H1 (cell line): ENCODE results near the gene WDFY3. TPM values are rescaled to one million over a fixed set of nuclear protein-coding genes. Genes with fewer than 3 reads are reported as not detected.

ENCODE experiments used
- CTCF ChIA-PET: fragments of 300-600 bp; sonication (Branson Sonifier 250); formaldehyde crosslinking; loops from one replicate; lab custom pipeline; 2021; ENCODE audit not compliant: partially characterized antibody; lab: Charles Lee
- POLR2A ChIA-PET: fragments of 300-600 bp; sonication (Branson Sonifier 250); formaldehyde crosslinking; loops from one replicate; lab custom pipeline; 2021; ENCODE audit warnings: inconsistent platforms; ENCODE audit not compliant: partially characterized antibody; lab: Charles Lee
- DNase-seq, 2 experiments: peaks; one replicate each; pipeline versions ENCODE4 v3.0.0 to v3.0.0-alpha.2; 2010 to 2022; ENCODE audit warnings: low spot score in 2 of 2, low read depth in 1 of 2, mixed read lengths in 1 of 2
- FAIRE-seq: peaks from 2 replicates; lab custom pipeline; 2011; peaks lifted over from hg19 to GRCh38; lab: Jason Lieb, UNC
- H2AFZ ChIP-seq: 2 replicates; pipeline ENCODE4 v1.8.1; 2012; ENCODE audit warnings: low read length, inconsistent platforms
- H2AK5ac ChIP-seq: 2 replicates; pipeline ENCODE4 v1.6.1; 2013; ENCODE audit warnings: low read depth, low read length
- H2BK120ac ChIP-seq: replicated peaks from 2 replicates; pipeline ENCODE3; 2013; ENCODE audit warnings: low read depth, low read length, inconsistent platforms
- H2BK12ac ChIP-seq: 2 replicates; pipeline ENCODE4 v1.6.1; 2013; ENCODE audit warnings: low read depth, low read length
- H2BK15ac ChIP-seq: 2 replicates; pipeline ENCODE4 v1.6.1; 2013; ENCODE audit warnings: low read length
- H2BK20ac ChIP-seq: 2 replicates; pipeline ENCODE4 v1.6.1; 2013; ENCODE audit warnings: low read length
- H2BK5ac ChIP-seq: 2 replicates; pipeline ENCODE4 v1.6.1; 2013; ENCODE audit warnings: low read depth, low read length
- H3K14ac ChIP-seq: 2 replicates; pipeline ENCODE4 v1.6.1; 2013; ENCODE audit warnings: inconsistent platforms; ENCODE audit not compliant: insufficient read length
- H3K18ac ChIP-seq: 2 replicates; pipeline ENCODE4 v1.6.1; 2013; ENCODE audit warnings: low read length; ENCODE audit errors: extremely low read depth
- H3K23ac ChIP-seq: 2 replicates; pipeline ENCODE4 v1.6.1; 2013; ENCODE audit warnings: inconsistent platforms; ENCODE audit not compliant: insufficient read length
- H3K23me2 ChIP-seq: 2 replicates; pipeline ENCODE4 v1.6.1; 2013; ENCODE audit warnings: low read depth, low read length
- H3K27ac ChIP-seq: 2 replicates; pipeline ENCODE4 v1.6.1; 2011; ENCODE audit warnings: low read depth, low read length, inconsistent platforms
- H3K27me3 ChIP-seq, 4 experiments: replicated peaks in 1 of 4; 1 replicate in 1 of 4; 2 replicates in 3 of 4; pipeline versions ENCODE4 v1.6.1 to v1.8.1; 2011 to 2013; ENCODE audit warnings: low read length in 3 of 4, mild to moderate bottlenecking in 3 of 4, inconsistent platforms in 2 of 4, mixed read lengths in 2 of 4, moderate library complexity in 1 of 4; ENCODE audit not compliant: control insufficient read depth in 3 of 4, insufficient read depth in 3 of 4; ENCODE audit errors: extremely low read depth in 1 of 4
- H3K36me3 ChIP-seq, 4 experiments: 2 replicates each; pipeline versions ENCODE4 v1.6.1 to v1.8.1; 2011 to 2013; ENCODE audit warnings: mild to moderate bottlenecking in 4 of 4, low read length in 3 of 4, moderate library complexity in 2 of 4, control low read depth in 1 of 4, inconsistent platforms in 1 of 4; ENCODE audit not compliant: insufficient read depth in 4 of 4, control insufficient read depth in 2 of 4
- H3K4ac ChIP-seq: replicated peaks from 2 replicates; pipeline ENCODE3; 2013; ENCODE audit warnings: low read length, low read depth, mixed read lengths, inconsistent platforms; ENCODE audit not compliant: insufficient read length
- H3K4me1 ChIP-seq, 4 experiments: replicated peaks in 1 of 4; 1 replicate in 1 of 4; 2 replicates in 3 of 4; pipeline versions ENCODE4 v1.6.1 to v1.8.1; 2011 to 2013; ENCODE audit warnings: low read length in 3 of 4, inconsistent platforms in 2 of 4, mixed read lengths in 1 of 4; ENCODE audit not compliant: insufficient read depth in 4 of 4, control insufficient read depth in 3 of 4
- H3K4me2 ChIP-seq, 2 experiments: 2 replicates each; pipeline versions ENCODE4 v1.6.1 to v1.8.1; 2011 to 2013; ENCODE audit warnings: low read depth in 2 of 2, low read length in 2 of 2, control low read depth in 1 of 2, inconsistent platforms in 1 of 2, mild to moderate bottlenecking in 1 of 2; ENCODE audit not compliant: insufficient read depth in 1 of 2
- H3K4me3 ChIP-seq, 4 experiments: fragments of 200-600, 300-600 bp in 1 of 4; sonication (generic), shearing (Covaris generic), sonication (Bioruptor Twin) in 1 of 4; 2 replicates each; pipeline versions ENCODE4 v1.5.1 to v1.8.1; 2011 to 2016; ENCODE audit warnings: low read length in 4 of 4, low read depth in 3 of 4, control low read depth in 2 of 4, inconsistent platforms in 2 of 4, mild to moderate bottlenecking in 2 of 4, mixed read lengths in 1 of 4, moderate library complexity in 1 of 4; ENCODE audit not compliant: insufficient read depth in 2 of 4; ENCODE audit errors: extremely low read depth in 1 of 4
- H3K56ac ChIP-seq: replicated peaks from 2 replicates; pipeline ENCODE3; 2013; ENCODE audit warnings: low read depth, mild to moderate bottlenecking, mixed read lengths, low read length, inconsistent platforms; ENCODE audit not compliant: insufficient read length
- H3K79me1 ChIP-seq: 2 replicates; pipeline ENCODE4 v1.6.1; 2013; ENCODE audit warnings: low read depth, low read length, control low read depth
- H3K79me2 ChIP-seq, 2 experiments: 2 replicates each; pipeline versions ENCODE4 v1.6.1 to v1.8.1; 2012 to 2013; ENCODE audit warnings: low read length in 2 of 2, mild to moderate bottlenecking in 2 of 2, inconsistent platforms in 1 of 2; ENCODE audit not compliant: insufficient read depth in 2 of 2, control insufficient read depth in 1 of 2
- H3K9ac ChIP-seq, 4 experiments: replicated peaks in 1 of 4; 1 replicate in 1 of 4; 2 replicates in 3 of 4; pipeline versions ENCODE4 v1.6.1 to v1.8.1; 2011 to 2013; ENCODE audit warnings: low read depth in 3 of 4, low read length in 3 of 4, control low read depth in 2 of 4, mild to moderate bottlenecking in 2 of 4, moderate library complexity in 2 of 4, inconsistent platforms in 1 of 4; ENCODE audit errors: extremely low read depth in 1 of 4
- H3K9me3 ChIP-seq, 2 experiments: 2 replicates each; pipeline versions ENCODE4 v1.6.1 to v1.8.1; 2012 to 2013; ENCODE audit warnings: mild to moderate bottlenecking in 2 of 2, moderate library complexity in 2 of 2, control low read depth in 1 of 2, inconsistent platforms in 1 of 2, low read depth in 1 of 2, low read length in 1 of 2, mixed read lengths in 1 of 2; ENCODE audit not compliant: insufficient read depth in 2 of 2
- H4K20me1 ChIP-seq, 2 experiments: replicated peaks in 1 of 2; 2 replicates each; pipeline versions ENCODE3 to v1.8.1; 2011 to 2013; ENCODE audit warnings: inconsistent platforms in 2 of 2, low read length in 2 of 2, mild to moderate bottlenecking in 1 of 2; ENCODE audit not compliant: insufficient read depth in 2 of 2, control insufficient read depth in 1 of 2
- H4K5ac ChIP-seq: 2 replicates; pipeline ENCODE4 v1.6.1; 2013; ENCODE audit warnings: low read length, low read depth, mixed read lengths, inconsistent platforms; ENCODE audit not compliant: insufficient read length
- H4K8ac ChIP-seq: 2 replicates; pipeline ENCODE4 v1.8.0; 2013; ENCODE audit warnings: mild to moderate bottlenecking, moderate library complexity, low read length, inconsistent platforms; ENCODE audit not compliant: insufficient read depth; ENCODE audit errors: extremely low read depth
- H4K91ac ChIP-seq: replicated peaks from 2 replicates; pipeline ENCODE3; 2013; ENCODE audit warnings: low read length, mixed read lengths, inconsistent platforms; ENCODE audit not compliant: insufficient read length
- BACH1 ChIP-seq: IDR thresholded peaks from 2 replicates; pipeline ENCODE4 v1.6.1; 2012; ENCODE audit warnings: low read length, improper control_type of control experiment
- CHD2 ChIP-seq: IDR thresholded peaks from 2 replicates; pipeline ENCODE4 v1.6.1; 2012; ENCODE audit warnings: low read length, improper control_type of control experiment
- CREB1 ChIP-seq: IDR thresholded peaks from 2 replicates; pipeline ENCODE4 v1.6.1; 2012; ENCODE audit warnings: inconsistent platforms
- EGR1 ChIP-seq: IDR thresholded peaks from 2 replicates; pipeline ENCODE4 v1.6.1; 2011; ENCODE audit warnings: low read depth, low read length, borderline replicate concordance
- EZH2 ChIP-seq: fragments of 200-600 bp; sonication (generic); IDR thresholded peaks from 2 replicates; pipeline ENCODE4 v1.7.1; 2012; ENCODE audit warnings: low read depth, mild to moderate bottlenecking, moderate library complexity, low read length, inconsistent platforms; ENCODE audit not compliant: severe bottlenecking
- JUN ChIP-seq: IDR thresholded peaks from 2 replicates; pipeline ENCODE4 v1.6.1; 2011; ENCODE audit warnings: low read depth, mild to moderate bottlenecking, improper control_type of control experiment, low read length
- JUND ChIP-seq: IDR thresholded peaks from 2 replicates; pipeline ENCODE4 v1.6.1; 2011; ENCODE audit warnings: mild to moderate bottlenecking, improper control_type of control experiment, low read length
- KDM4A ChIP-seq: IDR thresholded peaks from one replicate; pipeline ENCODE4 v1.7.1; 2012; ENCODE audit warnings: low read depth, mild to moderate bottlenecking, moderate library complexity, low read length, inconsistent platforms; ENCODE audit not compliant: severe bottlenecking
- RAD21 ChIP-seq, 2 experiments: IDR thresholded peaks in 1 of 2; conservative IDR thresholded peaks in 1 of 2; 2 replicates each; pipeline ENCODE4 v1.6.1; 2011; ENCODE audit warnings: low read depth in 2 of 2, low read length in 2 of 2, improper control_type of control experiment in 1 of 2, inconsistent platforms in 1 of 2, mild to moderate bottlenecking in 1 of 2, moderate library complexity in 1 of 2
- SP1 ChIP-seq: IDR thresholded peaks from 2 replicates; pipeline ENCODE4 v1.6.1; 2011; ENCODE audit warnings: low read depth, low read length
- SP2 ChIP-seq: IDR thresholded peaks from 2 replicates; pipeline ENCODE4 v1.6.1; 2012; ENCODE audit warnings: mild to moderate bottlenecking, low read length, inconsistent platforms
- TAF1 ChIP-seq: IDR thresholded peaks from 2 replicates; pipeline ENCODE4 v1.6.1; 2011; ENCODE audit warnings: mild to moderate bottlenecking, low read depth, low read length
- YY1 ChIP-seq: IDR thresholded peaks from 2 replicates; pipeline ENCODE4 v1.6.1; 2011; ENCODE audit warnings: low read depth, mild to moderate bottlenecking, low read length
- WGBS, 2 experiments: shearing (Covaris generic) in 1 of 2; methylation state at CpG; one replicate each; pipeline versions ENCODE4 v1.1.6 to v1.1.7; 2013 to 2015; ENCODE audit warnings: low lambda C conversion rate in 2 of 2, mixed read lengths in 2 of 2, inconsistent platforms in 1 of 2, low coverage in 1 of 2, missing lambda C conversion rate in 1 of 2; ENCODE audit not compliant: insufficient replicate concordance in 2 of 2, insufficient coverage in 1 of 2, insufficient read length in 1 of 2; ENCODE audit errors: extremely low coverage in 1 of 2, missing lambda C conversion rate in 1 of 2; 5-methylcytosine and 5-hydroxymethylcytosine counted together
- polyA plus RNA-seq, 7 experiments: library from polyadenylated mRNA; depleted of rRNA in 3 of 7; stranded (reverse) in 5 of 7; unstranded in 2 of 7; fragments of >200 nt in 5 of 7; fragments of 200-250 nt in 2 of 7; gene quantifications; 1 replicate in 5 of 7; 2 replicates in 1 of 7; 4 replicates in 1 of 7; pipeline versions ENCODE4 v1.2.1 to v1.2.3, GENCODE V29; 2011 to 2013; ENCODE audit warnings: missing spikeins in 2 of 7, mixed read lengths in 2 of 7
- total RNA-seq: library from RNA; stranded (reverse); fragmentation: NEBNext Ultra II Directional; extraction: Animal tissue kit (Norgen Biotek cat#: 25700); gene quantifications from 2 replicates; pipeline ENCODE4 v1.2.1, GENCODE V29; 2021
- TF ChIP-seq, protein P1 (sequence below): IDR thresholded peaks from 2 replicates; pipeline ENCODE4 v1.6.1; 2012; ENCODE audit warnings: low read length, inconsistent platforms

Gene WDFY3
- total and polyA plus RNA-seq, 2 of the 8 experiments (the other 6 are each of a cell fraction or from before 2014, with no cell fraction given), result 25.6 to 62.4 TPM

- Histone ChIP-seq H3K4ac (no peak overlapping the region), H2AK5ac (no peak overlapping the region), H2BK15ac (no peak overlapping the region), H3K4me3 (no peak overlapping the region), H2BK20ac (no peak overlapping the region), H3K4me1 (peaks cover 0 to 8% (median 4%) of the 10 kb centered on the region in 4 experiments; a peak in 2 of 7 replicates), H4K8ac (no peak overlapping the region), H4K91ac (no peak overlapping the region), H3K36me3 (no peaks in the 10 kb centered on the region), H3K23me2 (peaks cover 4% of the 10 kb centered on the region; the same call in 1 of the 2 replicates), H2BK5ac (no peak overlapping the region), H3K9ac (no peak overlapping the region), H2BK12ac (no peak overlapping the region), H3K79me1 (peaks cover 2% of the 10 kb centered on the region; the same call in 1 of the 2 replicates), H2AFZ (no peak overlapping the region), H3K27me3 (no peaks in the 10 kb centered on the region), H3K79me2 (peaks cover 0 to 17% of the 10 kb centered on the region in 2 experiments; a peak in 2 of 4 replicates), H3K14ac (no peak overlapping the region), H3K4me2 (no peak overlapping the region), H4K5ac (no peak overlapping the region), H3K9me3 (no peaks in the 10 kb centered on the region), H3K56ac (no peak overlapping the region), H2BK120ac (no peak overlapping the region), H3K23ac (no peak overlapping the region), H3K27ac (no peak overlapping the region), H3K18ac (no peak overlapping the region), H4K20me1 (no peaks in the 10 kb centered on the region)
- ChIA-PET POLR2A (no interaction called here), CTCF (interaction anchor here (0.6 kb wide), 1 partner anchor 1893 kb away, joined by 4 read pairs; no protein-coding TSS in a partner anchor)
- DNase-seq (no peak), FAIRE-seq (no peak)
- WGBS, 2 experiments, result 89% methylated on average over 1 of the region's 1 CpG; no CpG with 5 or more reads in 1 of the 2 experiments
- no peak for TF ChIP-seq BACH1
- TF ChIP-seq, protein P1, sequence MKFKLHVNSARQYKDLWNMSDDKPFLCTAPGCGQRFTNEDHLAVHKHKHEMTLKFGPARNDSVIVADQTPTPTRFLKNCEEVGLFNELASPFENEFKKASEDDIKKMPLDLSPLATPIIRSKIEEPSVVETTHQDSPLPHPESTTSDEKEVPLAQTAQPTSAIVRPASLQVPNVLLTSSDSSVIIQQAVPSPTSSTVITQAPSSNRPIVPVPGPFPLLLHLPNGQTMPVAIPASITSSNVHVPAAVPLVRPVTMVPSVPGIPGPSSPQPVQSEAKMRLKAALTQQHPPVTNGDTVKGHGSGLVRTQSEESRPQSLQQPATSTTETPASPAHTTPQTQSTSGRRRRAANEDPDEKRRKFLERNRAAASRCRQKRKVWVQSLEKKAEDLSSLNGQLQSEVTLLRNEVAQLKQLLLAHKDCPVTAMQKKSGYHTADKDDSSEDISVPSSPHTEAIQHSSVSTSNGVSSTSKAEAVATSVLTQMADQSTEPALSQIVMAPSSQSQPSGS, result no peak
- TF ChIP-seq CHD2, result no peak
- no peak for TF ChIP-seq SP1
- no peak for TF ChIP-seq CREB1
- TF ChIP-seq RAD21 (IDR thresholded peaks at IDR 0.05 in 1 of 2, conservative IDR thresholded peaks at IDR 0.05 in 1 of 2; ENCODE audit: low read depth in 2 of 2, low read length in 2 of 2), result no peak
- no peak for TF ChIP-seq JUN
- no peak for TF ChIP-seq EZH2
- no peak for TF ChIP-seq TAF1
- no peak for TF ChIP-seq SP2
- TF ChIP-seq EGR1, result no peak
- no peak for TF ChIP-seq YY1
- TF ChIP-seq KDM4A, result no peak
- no peak for TF ChIP-seq JUND
Measured at GRCh38 chr4:84968925-84969324, 2.4 kb upstream of the WDFY3 start.
